Measurements from ENCODE around the gene SAV1. TPM values are rescaled to one million over a fixed set of nuclear protein-coding genes. Genes with fewer than 3 reads are reported as not detected.
"Not testable (repeated sequence)": the region's sequence is repeated elsewhere in the genome, so short reads cannot be mapped to it uniquely, and the experiment has no call there.

The SAV1 gene
- 25.3 TPM for total RNA-seq
- long read RNA-seq, transcript SAV1-201 (5 exons, 3,063 nt), result major isoform, 46 of 57 reads
- long read RNA-seq, partial matches to known transcripts, result 7 of 57 reads
- long read RNA-seq, other reads (novel, unspliced or antisense), result 4 of 57 reads

DNA sequence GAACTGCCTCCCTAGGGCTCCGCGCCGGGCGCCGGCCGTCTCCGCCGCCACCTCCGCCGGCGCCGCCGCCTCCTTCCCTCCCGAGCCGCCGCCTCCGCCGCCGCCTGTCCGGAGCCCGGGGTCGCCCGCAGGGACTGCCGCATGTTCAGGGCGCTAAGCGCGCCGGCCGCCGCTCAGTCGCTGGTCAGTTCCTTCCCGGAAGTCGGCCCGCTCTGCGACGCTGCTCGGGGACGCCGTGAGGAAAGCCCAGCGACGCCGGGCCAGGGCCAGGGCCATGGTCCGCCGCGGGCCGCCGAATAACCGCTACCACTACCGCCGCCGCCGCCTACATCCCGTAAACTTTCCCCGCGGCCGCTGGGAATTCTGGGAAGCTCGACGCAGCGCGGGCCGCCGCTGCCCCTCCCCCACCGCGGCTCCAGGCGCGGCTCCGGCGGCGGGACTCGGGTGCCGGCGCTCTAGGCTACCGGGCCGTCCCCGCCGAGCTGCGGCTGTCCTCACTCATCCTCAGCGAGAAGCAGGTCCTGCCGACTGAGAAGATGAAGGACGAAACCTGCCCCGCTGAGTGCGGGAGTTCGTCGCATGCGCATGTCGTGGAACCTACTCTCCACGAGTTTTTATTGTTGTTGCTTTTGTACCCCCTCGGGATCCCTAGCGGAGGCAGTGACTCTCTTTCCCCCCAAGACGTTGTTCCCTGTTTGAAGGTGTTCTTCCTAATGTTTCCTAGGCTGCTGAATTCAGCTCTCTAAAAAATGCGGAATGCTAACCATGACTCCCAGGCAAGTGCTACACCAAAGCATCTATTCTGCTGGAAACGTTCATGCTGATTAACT is at the start of gene SAV1:
Gene SAV1 (minus strand): TSS at position 311 of the 830 bp plus-strand sequence. CDS start 339 bp downstream, outside the sequence.
- DNase-seq (ENCODE audit: low spot score), result peak; percentile 92
- intact Hi-C loops (cut with DNase I), result no loop called here

GRCh38 chr14:50717811-50718210 is 49.7 kb upstream of the SAV1 start:
- intact Hi-C loops (cut with DNase I), result loop anchor here (10.0 kb wide), 1 partner anchor 103 kb away; no protein-coding TSS in a partner anchor

DNA sequence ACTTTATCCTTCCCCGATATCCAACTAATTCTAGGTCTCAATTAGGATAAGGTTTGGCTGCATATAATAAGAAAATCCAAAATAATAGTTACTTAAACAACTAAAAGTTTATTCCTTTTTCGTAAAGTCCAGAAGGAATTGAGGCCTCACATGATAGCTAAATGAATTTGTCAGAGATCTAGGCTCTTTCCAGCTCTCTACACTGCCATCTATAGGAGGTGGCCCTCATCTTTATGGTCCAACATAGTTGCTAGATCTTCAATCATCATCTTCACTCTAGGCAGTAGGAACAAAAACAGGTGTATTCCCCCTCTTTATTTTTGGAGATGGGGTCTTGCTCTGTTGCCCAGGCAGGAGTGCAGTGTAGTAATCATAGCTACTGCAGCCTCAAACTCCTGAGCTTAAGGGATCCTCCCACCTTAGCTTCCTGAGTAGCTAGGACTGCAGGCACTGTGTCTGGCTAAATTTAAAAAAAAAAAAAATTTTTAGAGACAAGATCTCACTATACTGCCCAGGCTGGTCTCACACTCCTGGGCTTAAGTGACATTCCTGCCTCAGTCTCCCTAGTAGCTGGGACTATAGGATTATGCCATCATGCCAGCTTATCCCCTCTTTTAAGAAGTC is 46.5 kb upstream of the SAV1 start:
- intact Hi-C loops (cut with DNase I), result loop anchor here (10.0 kb wide), 1 partner anchor 100 kb away; no protein-coding TSS in a partner anchor
- DNase-seq (ENCODE audit: low spot score), result no peak

More at GRCh38 chr14:50717811-50718210, 49.7 kb upstream of the SAV1 start:
- no peak for DNase-seq (ENCODE audit: low spot score)

GRCh38 chr14:50711043-50711442 is 42.9 kb upstream of the SAV1 start:
- intact Hi-C loops (cut with DNase I), result loop anchor here (10.0 kb wide), 1 partner anchor 96 kb away; no protein-coding TSS in a partner anchor

DNA sequence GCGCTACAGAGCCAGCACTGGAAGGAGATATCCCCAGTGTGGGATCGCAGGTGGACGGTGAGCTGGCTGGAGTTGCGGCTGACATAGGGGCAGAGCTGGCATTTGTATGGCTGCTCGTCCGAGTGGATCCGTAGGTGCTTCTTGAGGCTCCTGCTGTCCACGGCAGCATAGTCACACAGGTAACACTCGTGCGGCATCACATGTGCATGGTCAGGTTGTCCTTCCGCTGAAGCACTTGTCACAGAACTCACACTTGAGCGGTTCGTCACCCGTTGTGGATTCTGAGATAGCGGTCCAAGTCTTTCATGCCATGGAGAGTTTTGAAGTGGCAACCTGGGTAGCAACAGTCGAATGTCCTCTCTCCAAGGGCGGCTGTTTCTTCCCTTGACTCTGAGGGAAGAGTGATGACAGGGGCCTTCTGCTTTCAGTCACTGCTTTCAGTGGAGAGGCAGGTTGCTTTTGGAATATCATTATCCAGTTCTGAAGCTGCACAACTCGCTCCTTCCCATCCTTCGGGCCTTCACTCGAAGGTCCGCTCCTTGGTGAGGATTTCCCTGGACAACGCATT is 37.0 kb upstream of the SAV1 start:
- DNase-seq (ENCODE audit: low spot score), result no peak
- intact Hi-C loops (cut with DNase I), result no loop called here

More at GRCh38 chr14:50711043-50711442, 42.9 kb upstream of the SAV1 start:
- no peak for DNase-seq (ENCODE audit: low spot score)

DNA sequence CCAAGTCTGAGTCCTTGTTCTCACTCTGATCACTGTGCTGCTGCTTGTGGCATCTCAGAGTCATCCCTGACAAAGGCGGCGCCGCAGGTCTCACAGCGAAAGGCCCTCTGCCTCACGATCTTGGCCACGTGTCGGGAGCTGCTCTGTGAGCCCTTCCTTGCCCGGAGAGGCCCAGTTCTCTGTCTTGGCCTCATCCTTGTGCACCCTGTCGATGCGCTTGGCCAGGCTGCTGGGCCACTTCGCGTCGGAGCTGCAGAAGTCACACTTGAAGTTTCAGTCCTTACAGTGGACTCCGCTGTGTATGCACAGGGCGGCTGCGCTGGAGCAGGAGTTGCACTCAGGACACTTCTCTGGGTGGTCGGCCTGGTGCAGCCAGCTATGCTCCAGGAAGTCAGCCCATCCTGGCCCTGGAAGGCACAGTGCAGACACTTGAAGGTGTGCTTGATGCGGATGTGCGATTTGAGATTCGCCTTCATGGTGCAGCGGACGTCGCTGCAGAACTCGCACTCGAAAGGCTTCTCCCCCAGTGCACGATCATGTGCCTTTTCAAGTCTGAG is 36.4 kb upstream of the SAV1 start:
- intact Hi-C loops (cut with DNase I), result no loop called here
- no peak for DNase-seq (ENCODE audit: low spot score)

DNA sequence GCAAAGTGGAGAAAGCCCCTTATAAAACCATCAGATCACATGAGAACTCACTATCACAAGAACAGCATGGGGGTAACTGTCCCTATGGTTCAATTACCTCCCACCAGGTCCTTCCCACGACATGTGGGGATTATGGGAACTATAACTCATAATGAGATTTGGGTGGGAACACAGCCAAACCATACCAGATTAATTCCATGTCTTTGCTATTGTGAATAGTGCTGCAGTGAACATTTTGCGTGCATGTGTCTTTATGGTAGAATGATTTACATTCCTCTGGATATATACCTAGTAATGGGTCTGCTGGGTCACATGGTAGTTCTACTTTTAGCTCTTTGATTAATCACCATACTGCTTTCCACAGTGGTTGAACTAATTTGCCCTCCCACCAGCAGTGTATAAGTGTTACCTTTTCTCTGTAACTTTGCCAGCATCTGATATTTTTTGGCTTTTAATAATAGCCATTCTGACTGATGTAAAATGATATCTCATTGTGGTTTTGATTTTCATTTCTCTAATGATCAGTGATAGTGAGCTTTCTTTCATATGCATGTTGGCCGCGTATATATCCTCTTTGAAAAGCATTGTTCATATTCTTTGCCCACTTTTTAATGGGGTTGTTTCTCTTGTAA is 29.7 kb upstream of the SAV1 start:
- no peak for DNase-seq (ENCODE audit: low spot score)
- intact Hi-C loops (cut with DNase I), result no loop called here

DNA sequence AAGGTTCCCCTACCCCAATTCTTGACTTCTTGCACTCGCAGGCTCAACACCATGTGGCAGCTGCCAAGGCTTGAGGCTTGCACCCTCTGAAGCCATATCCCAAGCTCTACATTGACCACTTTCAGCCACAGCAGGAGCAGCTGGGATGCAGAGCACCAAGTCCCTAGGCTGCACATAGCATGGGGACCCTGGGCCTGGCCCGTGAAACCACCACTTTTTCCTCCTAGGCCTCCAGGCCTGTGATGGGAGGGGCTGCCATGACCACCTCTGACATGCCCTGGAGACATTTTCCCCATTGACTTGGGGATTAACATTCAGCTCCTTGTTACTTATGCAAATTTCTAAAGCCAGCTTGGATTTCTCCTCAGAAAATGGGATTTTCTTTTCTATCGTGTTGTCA is 26.2 kb upstream of the SAV1 start:
- DNase-seq (ENCODE audit: low spot score); intact Hi-C loops (cut with DNase I): not testable (repeated sequence)

DNA sequence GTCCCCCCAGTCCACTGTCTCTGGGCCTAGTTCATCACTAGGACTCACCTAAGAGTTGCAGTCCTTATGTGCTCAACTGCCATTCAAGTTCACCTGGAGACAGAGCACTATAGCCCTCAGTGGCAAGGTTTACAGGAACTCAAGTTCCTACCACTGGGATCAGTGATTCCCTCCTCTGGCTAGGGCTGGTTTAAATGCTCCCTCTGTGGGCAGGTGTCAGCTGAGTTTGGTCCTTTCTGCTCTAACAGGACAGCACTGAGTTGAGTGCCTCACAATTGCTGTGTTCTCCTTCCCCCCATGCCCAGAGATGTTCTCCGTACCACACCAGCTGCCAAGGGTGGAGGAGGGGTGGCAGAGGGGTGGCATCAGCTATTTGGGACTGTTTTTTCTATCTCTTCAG is 20.8 kb upstream of the SAV1 start:
- no peak for DNase-seq (ENCODE audit: low spot score)
- intact Hi-C loops (cut with DNase I), result no loop called here

- intact Hi-C loops (cut with DNase I), result no loop called here
- DNase-seq (ENCODE audit: low spot score), result no peak
These were observed 11.6 kb upstream of the SAV1 start for GRCh38 chr14:50679674-50680073.

- intact Hi-C loops (cut with DNase I), result no loop called here
- DNase-seq (ENCODE audit: low spot score), result no peak
These were observed 10.1 kb upstream of the SAV1 start for GRCh38 chr14:50678163-50678562.

DNA sequence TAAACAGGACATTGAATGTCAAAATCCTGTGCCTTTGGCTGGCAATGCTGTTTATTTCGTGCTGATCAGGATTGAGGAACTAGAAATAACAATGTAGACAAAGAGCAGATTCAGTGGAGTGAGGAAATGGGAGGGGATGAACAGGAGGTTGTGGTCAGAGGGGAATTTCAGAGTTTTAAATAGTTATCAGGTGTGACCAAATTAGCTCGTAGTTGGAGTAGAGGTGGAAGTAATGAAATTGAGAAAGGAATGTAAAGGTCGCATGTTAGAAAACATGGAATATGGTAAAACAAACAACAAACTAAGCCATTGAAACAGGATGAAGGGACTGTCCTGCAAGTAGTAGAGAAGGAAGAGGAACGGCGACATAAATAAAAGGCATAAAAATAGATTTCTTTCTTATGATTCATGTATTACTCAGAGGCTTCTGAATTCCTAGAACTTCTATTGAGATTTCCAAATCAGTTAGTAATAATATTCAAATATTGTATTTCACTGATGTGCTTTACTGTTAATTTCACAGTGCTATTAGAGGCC is 9.5 kb upstream of the SAV1 start:
- intact Hi-C loops (cut with DNase I), result no loop called here
- no peak for DNase-seq (ENCODE audit: low spot score)

GRCh38 chr14:50676814-50677516 is 8.9 kb upstream of the SAV1 start:
- intact Hi-C loops (cut with DNase I), result no loop called here

GRCh38 chr14:50675597-50675996 is 7.5 kb upstream of the SAV1 start:
- intact Hi-C loops (cut with DNase I), result no loop called here
- no peak for DNase-seq (ENCODE audit: low spot score)

More at GRCh38 chr14:50676814-50677516, 8.9 kb upstream of the SAV1 start:
- no peak for DNase-seq (ENCODE audit: low spot score)

DNA sequence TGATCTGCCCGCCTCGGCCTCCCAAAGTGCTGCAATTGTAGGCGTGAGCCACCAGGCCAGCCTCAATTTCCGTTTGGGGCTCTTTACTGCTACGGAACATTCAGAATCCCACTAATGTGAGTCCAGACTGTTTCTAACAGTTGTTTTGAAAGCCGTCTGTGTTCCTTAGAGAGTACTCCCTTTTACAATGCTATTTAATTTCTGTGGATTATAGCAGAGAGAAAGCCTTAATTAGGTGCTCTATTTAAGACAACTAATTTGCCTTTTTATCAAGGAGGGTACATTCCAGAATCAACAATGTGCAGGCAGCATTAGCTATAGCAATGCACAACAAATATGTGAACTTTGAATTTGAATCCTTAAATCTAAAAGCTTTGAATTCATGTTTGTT is 2.8 kb upstream of the SAV1 start:
- intact Hi-C loops (cut with DNase I), result no loop called here
- no peak for DNase-seq (ENCODE audit: low spot score)

- DNase-seq (ENCODE audit: low spot score), result no peak
These were observed 2.2 kb upstream of the SAV1 start for GRCh38 chr14:50670196-50670865.

DNA sequence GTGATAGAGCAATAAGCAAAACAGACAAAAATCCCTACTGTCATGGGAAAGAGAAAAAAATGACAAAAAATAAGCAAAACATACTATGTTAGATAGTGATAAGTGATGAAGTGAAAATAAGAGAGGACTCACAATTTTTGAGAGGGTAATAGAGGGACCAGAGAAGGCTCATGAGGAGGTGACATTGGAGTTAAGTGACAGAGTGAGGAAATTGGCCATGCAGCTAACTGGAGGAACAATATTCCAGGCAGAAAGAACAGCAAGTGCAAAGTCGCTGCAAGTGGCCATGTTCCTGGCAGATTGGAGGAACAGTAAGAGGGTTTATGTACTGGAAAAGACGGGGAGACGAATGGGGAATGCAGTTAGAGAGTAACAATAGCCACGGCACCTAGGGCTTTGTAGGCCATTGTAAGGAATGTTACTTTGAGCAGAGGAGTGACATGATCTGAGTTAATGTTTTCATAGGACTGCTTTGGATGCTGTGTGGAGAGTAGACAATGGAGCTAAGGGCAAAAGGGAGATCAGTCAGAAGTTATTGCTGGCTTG is 1.4 kb upstream of the SAV1 start:
- intact Hi-C loops (cut with DNase I), result no loop called here
- no peak for DNase-seq (ENCODE audit: low spot score)

More at GRCh38 chr14:50670196-50670865, 2.2 kb upstream of the SAV1 start:
- intact Hi-C loops (cut with DNase I), result no loop called here

DNA sequence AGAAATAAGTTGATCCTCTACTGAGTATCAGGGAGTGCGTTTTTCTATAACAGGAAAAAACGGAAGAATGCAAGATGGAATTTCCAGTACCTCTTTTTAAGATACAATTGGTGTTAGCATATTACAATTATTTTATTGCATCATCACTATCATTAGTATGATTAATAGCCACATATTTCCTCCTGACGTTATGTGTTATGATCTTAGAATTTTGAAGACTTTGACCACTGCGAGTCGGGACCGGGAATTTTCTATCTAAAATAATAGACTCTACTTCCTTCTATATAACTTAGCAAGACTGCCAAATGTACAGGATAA is 679 bp upstream of the SAV1 start:
- DNase-seq (ENCODE audit: low spot score), result no peak
- intact Hi-C loops (cut with DNase I), result no loop called here
